Breast epithelium (tissue), 3 donors: ENCODE results near the gene CCDC83.

Source experiments
- POLR2A ChIP-seq: fragments of 450-650 bp; IDR thresholded peaks from one replicate; pipeline ENCODE4 v1.6.1; 2016; ENCODE audit warnings: antibody characterized with exemption, mild to moderate bottlenecking, moderate library complexity
- POLR2AphosphoS5 ChIP-seq, 3 donors: sonication (generic); formaldehyde crosslinking; IDR thresholded peaks; one replicate each; pipeline ENCODE4 v1.6.1; 2017; ENCODE audit warnings: antibody characterized with exemption in 3 of 3
- TF ChIP-seq, protein P1 (sequence below), 3 donors: fragments of 450-650 bp; IDR thresholded peaks; one replicate each; pipeline ENCODE4 v1.5.1; 2016 to 2017; ENCODE audit warnings: antibody characterized with exemption in 3 of 3, mild to moderate bottlenecking in 3 of 3, moderate library complexity in 3 of 3

DNA sequence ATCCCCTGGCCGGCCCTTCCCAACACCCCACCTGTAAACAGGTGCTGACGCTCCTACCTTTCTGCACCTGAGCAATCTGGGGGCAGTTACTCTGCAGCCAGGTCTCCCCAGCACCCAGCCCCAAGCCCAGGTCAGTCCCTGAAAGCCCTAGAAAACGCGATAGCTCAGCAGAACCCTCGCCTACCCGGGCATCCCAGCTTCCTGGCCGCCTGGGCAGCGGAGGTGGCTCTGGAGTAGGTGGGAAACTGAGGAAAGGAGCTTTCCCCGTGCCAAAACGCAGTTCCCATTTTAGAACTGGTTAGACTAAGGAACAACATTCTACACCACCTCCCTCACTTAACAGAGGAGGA lies 44.7 kb upstream of the CCDC83 start:
- TF ChIP-seq, protein P1, sequence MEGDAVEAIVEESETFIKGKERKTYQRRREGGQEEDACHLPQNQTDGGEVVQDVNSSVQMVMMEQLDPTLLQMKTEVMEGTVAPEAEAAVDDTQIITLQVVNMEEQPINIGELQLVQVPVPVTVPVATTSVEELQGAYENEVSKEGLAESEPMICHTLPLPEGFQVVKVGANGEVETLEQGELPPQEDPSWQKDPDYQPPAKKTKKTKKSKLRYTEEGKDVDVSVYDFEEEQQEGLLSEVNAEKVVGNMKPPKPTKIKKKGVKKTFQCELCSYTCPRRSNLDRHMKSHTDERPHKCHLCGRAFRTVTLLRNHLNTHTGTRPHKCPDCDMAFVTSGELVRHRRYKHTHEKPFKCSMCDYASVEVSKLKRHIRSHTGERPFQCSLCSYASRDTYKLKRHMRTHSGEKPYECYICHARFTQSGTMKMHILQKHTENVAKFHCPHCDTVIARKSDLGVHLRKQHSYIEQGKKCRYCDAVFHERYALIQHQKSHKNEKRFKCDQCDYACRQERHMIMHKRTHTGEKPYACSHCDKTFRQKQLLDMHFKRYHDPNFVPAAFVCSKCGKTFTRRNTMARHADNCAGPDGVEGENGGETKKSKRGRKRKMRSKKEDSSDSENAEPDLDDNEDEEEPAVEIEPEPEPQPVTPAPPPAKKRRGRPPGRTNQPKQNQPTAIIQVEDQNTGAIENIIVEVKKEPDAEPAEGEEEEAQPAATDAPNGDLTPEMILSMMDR (IDR thresholded peaks at IDR 0.05), result no peak
- TF ChIP-seq POLR2A (no peak), POLR2AphosphoS5 (IDR thresholded peaks at IDR 0.05) (no peak)
